ENCODE results near the gene HSPA9.

HSPA9 gene

DNA sequence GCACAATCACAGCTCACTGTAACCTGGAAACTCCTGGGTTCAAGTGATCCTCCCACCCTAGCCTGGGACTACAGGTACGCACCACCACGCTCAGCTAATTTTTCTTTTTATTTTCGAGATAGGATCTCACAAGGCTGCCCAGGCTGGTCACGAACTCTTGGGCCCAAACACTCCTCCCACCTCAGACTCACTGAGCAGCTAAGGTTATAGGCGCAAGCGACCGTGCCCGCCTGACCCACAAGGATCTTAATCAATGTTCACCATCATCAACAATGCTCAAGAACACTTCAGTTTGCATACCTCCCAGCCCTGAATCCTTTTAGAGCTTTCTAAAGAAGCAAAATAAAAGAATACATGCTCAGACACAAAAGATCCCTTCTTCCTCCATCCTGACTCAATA, 45.4 kb downstream of the HSPA9 start:
- no peak for DNase-seq (ENCODE audit: low spot score)

DNA sequence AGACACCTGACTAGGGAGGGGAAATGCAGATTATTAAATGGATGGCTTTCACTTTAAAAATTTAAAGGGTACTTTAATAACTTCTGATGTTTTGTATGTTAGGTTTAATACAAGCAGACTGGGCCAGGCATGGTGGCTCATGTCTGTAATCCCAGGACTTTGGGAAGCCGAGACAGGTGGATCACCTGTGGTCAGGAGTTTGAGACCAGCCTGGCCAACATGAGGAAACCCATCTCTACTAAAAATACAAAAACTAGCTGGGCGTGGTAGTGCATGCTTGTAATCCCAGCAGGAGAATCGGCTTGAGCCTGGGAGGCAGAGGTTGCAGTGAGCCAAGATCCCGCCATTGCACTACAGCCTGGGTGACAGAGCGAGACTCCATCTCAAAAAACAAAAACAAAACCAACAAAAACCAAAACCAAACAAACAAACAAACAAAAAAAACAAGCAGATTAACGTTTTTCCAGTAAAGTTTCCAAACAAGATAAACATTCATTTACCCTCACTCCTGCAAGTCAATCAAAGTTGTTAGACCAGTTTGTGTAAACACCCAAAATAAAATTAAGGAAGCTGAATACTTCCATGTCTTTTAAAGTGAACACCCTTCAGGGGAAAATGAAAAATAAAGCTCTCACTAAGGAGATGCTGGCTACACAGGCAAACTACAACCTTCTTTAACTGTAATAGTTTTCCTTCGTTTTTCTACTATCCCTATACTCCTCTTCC, 46.3 kb downstream of the HSPA9 start:
- DNase-seq (ENCODE audit: low spot score), result no peak

DNA sequence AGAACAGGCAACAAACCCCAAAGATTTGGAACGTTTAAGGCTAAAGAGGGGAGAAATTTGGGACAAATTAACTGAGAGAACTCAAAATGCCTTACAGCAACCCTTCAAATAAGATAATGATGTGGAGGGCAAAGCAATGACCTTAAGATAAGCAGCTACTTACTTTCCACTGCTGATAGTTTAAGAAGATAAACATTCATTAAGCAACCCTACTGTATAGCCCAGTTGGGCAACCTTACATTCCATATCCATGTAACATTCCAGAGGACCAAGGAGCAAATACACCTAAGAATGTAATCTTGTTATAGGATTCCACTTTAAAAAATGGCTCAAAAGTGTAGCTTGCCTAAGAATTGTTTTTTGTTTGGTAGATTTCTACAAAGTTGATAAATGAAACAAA, 47.0 kb downstream of the HSPA9 start:
- DNase-seq (ENCODE audit: low spot score), result no peak

DNA sequence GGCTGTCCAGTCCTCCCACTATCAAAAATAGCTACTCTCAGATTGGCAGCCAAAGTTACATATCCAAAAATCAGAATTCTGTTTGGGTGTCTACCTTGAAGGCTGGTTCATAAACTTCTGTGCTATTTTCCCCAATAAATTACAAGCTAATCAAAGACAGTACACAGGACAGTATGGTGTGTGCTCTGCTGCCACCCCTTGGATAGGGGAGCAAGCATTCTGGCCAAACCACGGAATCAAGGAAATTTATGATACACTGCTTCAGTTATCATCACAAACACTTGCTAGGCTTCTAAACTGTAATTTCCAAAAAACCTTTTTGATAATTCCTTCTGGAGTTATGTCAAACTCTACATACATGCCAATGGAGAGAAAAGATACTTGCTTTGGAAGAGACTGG, 48.0 kb downstream of the HSPA9 start:
- no peak for DNase-seq (ENCODE audit: low spot score)

DNA sequence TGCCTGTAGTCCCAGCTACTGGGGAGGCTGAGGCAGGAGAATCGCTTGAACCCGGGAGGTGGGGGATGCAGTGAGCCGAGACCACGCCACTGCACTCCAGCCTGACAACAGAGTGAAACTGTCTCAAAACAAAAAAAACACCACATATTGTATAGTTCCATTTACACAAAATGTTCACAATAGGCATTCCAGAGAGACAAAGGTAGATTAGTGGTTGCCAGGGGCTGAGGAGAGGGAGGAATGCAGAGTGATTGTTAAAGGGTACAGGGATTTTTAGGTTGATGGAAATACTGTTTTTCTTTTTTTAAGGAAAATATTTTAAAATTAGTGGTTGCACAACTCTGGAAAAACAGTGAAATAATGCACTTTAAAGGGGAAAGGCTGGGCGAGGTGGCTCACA, 51.8 kb downstream of the HSPA9 start:
- no peak for DNase-seq (ENCODE audit: low spot score)

DNA sequence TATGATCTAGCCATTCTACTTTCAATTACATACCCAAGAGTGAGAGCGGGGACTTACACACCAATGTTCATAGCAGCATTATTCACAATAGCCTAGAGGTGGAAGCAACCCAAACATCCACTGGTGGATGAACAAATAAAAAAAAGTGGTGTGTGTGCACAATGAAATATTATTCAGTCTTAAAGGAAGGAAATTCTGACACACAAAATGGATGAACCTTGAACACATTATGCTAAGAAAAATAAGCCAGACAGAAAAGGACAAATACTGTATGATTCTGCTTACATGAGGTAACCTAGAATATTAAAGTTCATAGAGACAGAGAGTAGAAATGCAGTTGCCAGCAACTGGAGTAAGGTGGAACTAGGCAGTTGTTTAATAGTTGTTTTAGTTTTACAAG, 54.2 kb downstream of the HSPA9 start:
- DNase-seq (ENCODE audit: low spot score), result no peak

DNA sequence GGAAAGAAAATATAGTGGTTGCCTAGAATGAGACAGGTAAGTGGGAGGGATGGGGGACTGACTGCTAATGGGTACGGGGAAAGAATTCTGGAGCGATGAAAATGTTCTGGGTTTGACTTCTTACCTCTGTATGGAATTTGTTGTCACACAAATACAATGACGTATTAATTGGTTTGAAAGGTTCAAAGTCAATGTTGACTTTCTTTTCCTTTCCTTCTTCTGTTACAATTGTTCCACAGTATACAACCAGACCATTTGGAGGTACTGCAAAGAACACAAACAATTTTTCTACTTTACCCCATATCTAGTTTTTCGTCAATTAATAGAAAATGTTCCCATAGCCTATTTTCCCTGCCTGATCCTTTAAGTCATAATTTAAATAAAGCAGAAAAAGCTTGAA, 57.8 kb downstream of the HSPA9 start:
- DNase-seq (ENCODE audit: low spot score), result no peak

DNA sequence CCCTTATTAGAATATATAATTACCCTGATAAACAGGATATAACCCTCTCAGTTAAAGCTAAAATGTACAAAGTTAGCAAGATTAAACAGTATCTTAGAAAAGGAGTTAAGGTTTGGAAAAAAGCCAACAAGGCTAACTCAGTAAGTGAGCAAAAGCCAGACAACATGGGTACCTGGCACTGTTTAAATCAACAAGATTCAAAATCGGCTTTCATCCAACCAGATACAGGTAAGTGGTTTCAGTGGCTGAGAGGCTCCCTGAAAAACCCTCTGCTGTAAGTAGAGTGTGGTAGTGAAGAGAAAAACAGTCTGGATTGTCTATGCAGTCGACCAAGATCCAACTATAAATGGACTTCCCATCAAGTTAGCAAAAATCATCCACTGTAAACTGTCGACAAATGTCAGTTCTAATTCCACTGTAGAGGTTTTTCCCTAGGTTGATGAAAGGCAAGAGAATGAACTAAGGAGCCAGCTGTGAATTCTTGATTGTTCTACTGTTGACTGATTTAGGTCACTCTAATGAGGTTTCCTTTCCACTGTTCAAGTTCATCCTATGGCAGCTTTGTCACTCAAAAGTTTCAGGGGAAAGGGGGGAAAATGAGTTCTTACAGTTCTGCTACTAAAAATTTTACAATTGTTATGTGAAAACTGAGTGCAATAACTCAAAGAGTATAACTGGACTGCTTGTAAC, 59.5 kb downstream of the HSPA9 start:
- DNase-seq (ENCODE audit: low spot score), result no peak

DNA sequence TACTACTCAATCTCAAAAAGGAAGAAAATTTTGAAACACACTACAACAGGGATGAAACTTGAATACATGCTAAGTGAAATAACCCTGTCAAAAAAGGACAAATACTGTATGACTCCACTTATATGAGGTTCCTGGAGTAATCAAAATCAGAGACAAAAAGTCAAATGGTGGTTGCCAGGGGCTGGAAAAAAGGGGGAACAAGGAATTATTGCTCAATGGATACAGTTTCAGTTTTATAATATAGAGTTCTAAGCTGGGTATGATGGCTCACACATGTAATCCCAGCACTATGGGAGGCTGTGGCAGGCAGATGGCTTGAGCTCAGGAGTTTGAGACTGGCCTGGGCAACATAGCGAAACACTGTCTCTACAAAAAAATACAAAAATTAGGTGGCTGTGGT, 61.2 kb downstream of the HSPA9 start:
- no peak for DNase-seq (ENCODE audit: low spot score)

DNA sequence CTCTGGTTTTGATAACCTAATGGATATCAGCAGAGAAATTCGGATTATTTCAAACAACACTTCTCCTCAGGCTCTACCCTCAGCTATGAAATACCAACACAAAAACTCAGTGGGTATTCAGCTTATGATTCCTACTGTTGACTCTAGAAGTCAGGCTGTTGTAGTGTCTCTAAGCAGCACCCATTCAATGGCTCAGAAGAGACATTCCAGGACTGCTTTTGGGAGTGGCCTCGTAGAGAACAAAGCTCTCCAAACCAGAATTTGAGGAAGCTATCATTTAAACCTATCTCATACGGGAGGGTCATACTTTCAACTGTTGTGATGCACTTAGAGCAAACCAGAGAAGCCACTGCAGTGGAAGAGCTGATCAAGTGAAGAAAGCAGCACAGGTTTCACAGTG, 66.2 kb downstream of the HSPA9 start:
- DNase-seq (ENCODE audit: low spot score), result peak; percentile 36

DNA sequence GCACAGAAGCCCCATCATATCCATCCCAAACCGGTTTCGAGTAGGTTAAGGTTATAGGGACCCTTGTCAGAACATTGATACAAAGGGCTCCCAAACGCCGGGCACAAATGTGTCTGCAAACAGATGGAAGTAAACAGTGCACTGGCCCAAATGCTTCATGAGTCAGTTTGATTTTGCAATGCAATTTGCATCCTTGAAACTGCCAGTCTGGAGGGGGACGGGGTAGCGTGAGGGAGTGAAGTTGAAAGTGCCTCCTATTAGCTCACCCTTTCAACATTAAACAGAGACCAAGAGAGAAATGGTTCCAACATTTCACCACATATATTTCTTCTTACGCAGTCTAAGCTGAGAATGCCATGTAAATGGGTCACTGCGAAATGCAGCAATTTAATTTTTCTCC, 67.7 kb downstream of the HSPA9 start:
- peak; percentile 71 for DNase-seq (ENCODE audit: low spot score)

DNA sequence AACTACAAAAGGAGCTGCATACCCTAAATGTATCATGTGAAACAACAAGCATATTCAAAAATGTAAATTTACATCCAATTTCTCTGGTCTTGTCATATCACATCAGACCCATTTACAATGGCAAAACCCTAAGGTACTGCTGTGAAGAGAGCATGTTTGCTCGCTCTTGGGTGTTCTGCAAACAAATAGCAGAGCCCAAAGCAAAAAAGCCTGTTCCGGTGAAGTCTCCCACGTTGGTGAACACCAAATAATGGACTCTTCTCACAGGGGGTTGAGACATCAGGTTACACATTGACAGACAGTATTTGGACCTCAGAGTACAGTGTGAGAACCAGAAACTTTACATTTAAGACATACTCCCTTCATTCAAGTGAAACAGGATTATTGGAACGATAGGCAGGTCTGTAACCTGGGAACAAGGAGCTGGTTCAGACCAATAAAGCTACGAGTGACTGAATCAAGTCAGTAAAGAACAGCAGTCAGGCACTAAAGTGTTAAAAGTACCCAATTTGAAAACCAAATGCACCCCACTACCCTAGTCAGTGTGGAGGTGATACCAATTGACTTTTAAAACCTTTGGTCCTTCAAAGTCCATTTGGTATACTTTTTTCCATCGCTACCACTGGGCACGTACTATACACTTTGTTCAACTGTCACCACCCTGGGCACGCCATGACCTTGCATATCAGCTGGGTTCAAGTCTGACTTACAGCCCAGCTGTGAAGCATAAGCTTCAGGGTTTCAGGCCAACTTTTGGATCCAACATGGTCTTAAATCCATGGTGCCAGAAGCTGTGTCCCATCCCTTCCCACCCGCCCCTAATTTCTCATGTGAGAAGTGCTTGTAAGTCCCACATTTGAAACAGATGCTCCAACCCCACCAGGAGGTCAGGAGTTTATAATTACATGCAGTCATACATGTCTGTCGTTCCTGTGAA, 68.6 kb downstream of the HSPA9 start:
- DNase-seq (ENCODE audit: low spot score), result no peak

DNA sequence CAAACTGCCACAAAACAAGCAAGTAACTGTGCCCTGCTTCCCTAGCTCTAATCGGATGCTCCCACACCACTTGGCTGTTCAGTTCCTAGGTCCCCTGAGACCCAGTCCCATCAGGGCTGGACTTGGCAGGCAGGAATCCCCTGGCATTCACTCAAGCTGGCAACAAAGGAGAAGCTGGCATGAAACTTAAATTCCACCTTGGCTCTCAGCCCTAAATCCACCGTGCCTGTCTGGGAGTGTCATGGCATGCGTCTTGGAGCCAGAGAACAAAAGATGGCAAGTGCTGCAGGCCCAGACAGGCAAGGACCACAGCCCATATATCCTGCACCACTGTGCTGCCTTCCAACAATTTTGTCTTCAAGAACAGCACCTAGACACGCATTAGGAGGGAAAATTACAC, 70.4 kb downstream of the HSPA9 start:
- no peak for DNase-seq (ENCODE audit: low spot score)

All from AG20443 (cell line).